ENCODE data around the gene MAP4K3.
"Not testable (repeated sequence)": the region's sequence is repeated elsewhere in the genome, so short reads cannot be mapped to it uniquely, and the experiment has no call there.

Gene MAP4K3

GRCh38 chr2:39290433-39290832, 146.7 kb downstream of the MAP4K3 start:
- DNase-seq: no peak

GRCh38 chr2:39289609-39290008, 147.5 kb downstream of the MAP4K3 start:
- DNase-seq: no peak

- DNase-seq: no peak
Measured at GRCh38 chr2:39283561-39283960, 153.5 kb downstream of the MAP4K3 start.

- no peak for DNase-seq
Measured at GRCh38 chr2:39281391-39281790, 155.7 kb downstream of the MAP4K3 start.

GRCh38 chr2:39275016-39275415, 162.1 kb downstream of the MAP4K3 start:
- DNase-seq: no peak

GRCh38 chr2:39269941-39270340, 167.1 kb downstream of the MAP4K3 start:
- DNase-seq: no peak

- DNase-seq: no peak
Measured at GRCh38 chr2:39266916-39267434, 170.1 kb downstream of the MAP4K3 start.

- DNase-seq: no peak
Measured at GRCh38 chr2:39266139-39266805, 170.8 kb downstream of the MAP4K3 start.

- DNase-seq: no peak
Measured at GRCh38 chr2:39265315-39265714, 171.8 kb downstream of the MAP4K3 start.

- DNase-seq: no peak
Measured at GRCh38 chr2:39264733-39265132, 172.4 kb downstream of the MAP4K3 start.

GRCh38 chr2:39260087-39260486, 177.0 kb downstream of the MAP4K3 start:
- DNase-seq: no peak

- no peak for DNase-seq
Measured at GRCh38 chr2:39256040-39256439, 181.0 kb downstream of the MAP4K3 start.

GRCh38 chr2:39252888-39253518, 184.1 kb downstream of the MAP4K3 start:
- DNase-seq: no peak

GRCh38 chr2:39247512-39248043, 189.5 kb downstream of the MAP4K3 start:
- peak; percentile 95 for DNase-seq

GRCh38 chr2:39246382-39246980, 190.6 kb downstream of the MAP4K3 start:
- no peak for DNase-seq

GRCh38 chr2:39244963-39245625, 192.0 kb downstream of the MAP4K3 start:
- DNase-seq: not testable (repeated sequence)

- not testable (repeated sequence) for DNase-seq
Measured at GRCh38 chr2:39244241-39244862, 192.7 kb downstream of the MAP4K3 start.

GRCh38 chr2:39243469-39244123, 193.5 kb downstream of the MAP4K3 start, which contains the start of gene CDKL4:
TSS of gene CDKL4 (minus strand) at chr2:39243970.
- no peak for DNase-seq

GRCh38 chr2:39241588-39241987, 195.5 kb downstream of the MAP4K3 start:
- no peak for DNase-seq

GRCh38 chr2:39240758-39241157, 196.3 kb downstream of the MAP4K3 start:
- no peak for DNase-seq

GRCh38 chr2:39234754-39235153, 202.3 kb downstream of the MAP4K3 start:
- DNase-seq: no peak

GRCh38 chr2:39232141-39232540, 204.9 kb downstream of the MAP4K3 start:
- no peak for DNase-seq

All from NCI-H1092 treated with DMSO at 0.1 percent for 48 hours (cell line).